Measurements from ENCODE around the gene POPDC3.
A peak's percentile ranks its signal among the peaks of the same experiment; 100 is the strongest.

The POPDC3 gene

DNA sequence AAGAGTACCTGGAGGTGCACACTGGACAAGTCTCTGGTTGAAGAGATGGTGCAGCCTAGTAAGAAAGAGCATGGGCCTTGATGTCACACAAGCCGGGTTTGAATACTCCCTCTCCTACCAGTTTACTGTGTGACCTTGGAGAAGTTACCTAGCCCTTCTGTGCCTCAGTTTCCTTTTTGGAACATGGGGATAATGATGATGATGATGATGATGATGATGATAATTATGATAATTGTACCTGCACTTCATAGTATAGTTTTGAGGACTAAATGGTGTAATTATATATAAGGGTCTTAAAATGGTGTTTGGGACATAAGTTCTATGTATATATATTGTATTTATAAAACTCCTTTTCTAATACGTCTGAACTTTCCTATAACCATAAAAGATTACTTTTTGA is 41.7 kb downstream of the POPDC3 start:
- DNase-seq = no peak

DNA sequence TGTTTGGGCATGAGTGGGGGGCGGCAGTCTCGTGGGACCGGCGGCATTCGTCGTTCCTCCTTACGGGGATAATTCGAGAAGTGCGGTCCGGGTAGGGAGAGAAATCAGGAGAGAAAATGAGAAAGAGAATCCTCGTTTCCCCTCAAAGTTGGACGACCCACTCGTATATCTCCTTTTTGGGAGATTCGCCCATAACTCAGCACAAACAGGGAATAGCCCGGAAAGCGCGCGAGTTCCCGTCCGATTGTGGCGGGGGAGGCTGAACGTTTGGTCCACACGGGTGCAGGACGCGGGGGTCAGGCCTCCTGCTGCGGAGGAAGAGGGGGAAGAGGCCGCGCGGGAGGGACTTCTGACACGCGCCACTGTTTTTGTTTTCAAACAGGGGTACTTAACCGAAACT is 42.4 kb downstream of the POPDC3 start:
- no peak for DNase-seq

DNA sequence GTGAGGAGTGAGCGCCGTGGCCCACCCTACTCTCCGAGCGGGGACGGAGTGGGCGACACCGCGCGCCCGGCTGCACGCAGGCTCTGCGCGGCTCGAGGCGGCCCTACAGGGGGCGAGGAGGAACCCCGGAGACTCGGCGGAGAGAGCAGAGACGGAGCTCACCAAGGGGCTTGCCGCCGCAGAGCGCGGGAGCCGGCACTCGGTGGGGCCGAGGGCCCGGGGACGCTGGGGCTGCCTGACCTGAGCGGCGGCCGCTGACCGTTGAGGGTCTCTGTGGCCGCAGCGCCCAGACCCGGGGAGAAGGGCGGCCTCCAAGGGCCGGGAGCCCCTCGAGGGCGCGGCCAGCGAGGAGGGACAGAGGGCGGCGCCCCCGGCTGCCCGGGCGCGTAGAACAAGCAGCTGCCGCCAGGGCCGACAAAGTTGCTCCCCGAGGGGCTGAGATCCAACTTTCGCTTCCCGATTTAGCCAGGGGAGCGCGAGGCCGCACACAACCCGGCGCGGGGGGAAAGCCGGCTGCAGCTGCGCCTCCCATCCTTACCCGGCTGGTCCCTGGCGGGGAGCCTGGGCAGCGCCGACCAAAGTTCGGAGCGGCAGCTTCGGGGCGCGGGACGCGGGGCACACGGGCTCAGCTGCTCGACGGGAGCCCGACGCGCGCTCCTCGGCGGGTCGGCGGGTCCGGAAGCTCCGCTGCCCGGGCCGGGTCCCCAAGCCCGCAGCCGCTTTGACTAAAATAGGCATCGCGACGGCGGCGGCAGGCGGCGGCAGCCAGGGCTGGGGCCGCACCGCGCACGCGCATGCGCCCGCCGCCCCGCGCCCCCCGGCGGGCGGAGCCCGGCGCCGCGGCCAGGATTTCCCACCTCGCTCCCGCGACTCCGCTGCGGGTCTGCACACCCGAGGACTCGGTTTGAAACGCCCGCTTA is 43.1 kb downstream of the POPDC3 start:
- peak; percentile 6 to 33 for DNase-seq

GRCh38 chr6:105135907-105136430 is 43.8 kb downstream of the POPDC3 start:
- no peak for DNase-seq

DNA sequence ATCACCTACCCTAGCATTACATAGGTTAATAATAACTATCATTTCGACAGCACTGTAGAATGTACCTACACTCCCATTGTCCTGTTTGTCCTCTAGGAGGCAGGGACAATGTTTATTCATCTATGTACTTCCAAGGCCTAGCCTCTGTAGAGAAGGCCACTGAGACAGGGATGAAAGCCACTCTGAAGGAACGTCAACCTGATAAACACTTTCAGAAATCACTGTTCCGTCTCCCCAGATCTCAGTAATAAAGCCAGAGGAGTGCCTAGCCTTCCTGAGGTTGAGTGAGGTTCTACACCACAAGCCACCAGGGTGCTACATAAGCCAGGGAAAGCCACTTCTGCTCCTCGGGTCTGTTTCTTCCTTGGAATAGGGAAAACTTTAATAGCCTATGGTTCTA is 44.8 kb downstream of the POPDC3 start:
- DNase-seq = no peak

DNA sequence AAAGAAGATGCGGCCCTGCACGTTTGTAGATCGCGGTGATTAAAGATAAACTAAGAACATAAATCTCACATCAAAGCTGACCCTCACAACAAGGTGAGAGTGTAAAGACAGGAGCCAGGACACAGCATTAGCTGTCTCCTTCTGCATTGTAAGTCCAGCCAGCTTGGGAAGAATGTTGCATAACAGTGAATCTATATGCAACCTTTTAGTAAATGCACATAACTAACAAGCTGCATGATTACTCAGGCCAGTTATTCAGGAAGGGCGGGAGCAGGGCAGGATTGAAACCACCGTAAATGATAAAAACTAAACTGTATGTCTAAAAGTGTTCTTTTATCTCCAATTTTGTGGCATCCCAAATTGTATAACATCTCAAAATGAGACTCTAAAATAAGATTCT is 57.1 kb downstream of the POPDC3 start:
- no peak for DNase-seq

- DNase-seq = no peak
These were observed 57.8 kb downstream of the POPDC3 start for GRCh38 chr6:105121981-105122380.

DNA sequence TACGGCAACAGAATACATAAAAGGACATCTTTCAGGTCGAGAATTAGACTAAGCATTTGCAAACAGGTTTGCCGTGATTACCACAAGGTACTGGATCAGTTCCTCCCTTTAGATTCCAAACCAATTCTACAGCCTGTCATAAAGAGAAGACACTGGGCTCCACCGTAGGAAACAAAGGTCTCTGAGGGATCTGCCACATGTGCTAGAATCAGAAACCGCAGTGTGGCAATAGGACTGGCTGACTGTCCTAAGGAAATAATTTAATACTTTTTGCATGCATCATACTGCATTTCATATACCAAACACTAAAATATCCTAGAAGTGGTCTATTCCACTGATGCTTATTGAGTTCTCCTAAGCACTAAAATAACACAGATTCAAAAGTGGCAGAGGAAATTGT is 59.2 kb downstream of the POPDC3 start:
- DNase-seq = no peak

GRCh38 chr6:105116150-105116549 is 63.7 kb downstream of the POPDC3 start:
- DNase-seq = no peak

GRCh38 chr6:105113422-105113821 is 66.4 kb downstream of the POPDC3 start:
- no peak for DNase-seq

DNA sequence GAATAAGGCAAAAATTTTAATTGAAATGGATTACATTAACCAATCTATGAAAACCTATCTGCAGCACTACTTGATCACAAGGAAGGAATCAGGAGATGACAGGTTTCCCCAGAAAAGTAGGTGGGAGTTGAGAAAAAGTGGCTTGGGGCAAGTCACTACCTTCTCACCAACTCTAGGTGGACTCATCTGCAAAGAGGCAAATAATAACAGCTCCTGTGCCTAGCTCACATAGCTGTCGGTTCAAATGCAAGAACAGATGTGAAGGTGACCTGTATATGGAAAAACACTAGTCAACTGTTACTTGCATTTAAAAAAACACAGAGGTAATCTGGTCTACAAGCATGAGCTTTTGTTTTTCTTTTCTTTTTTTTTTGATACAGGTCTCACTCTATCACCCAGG is 67.2 kb downstream of the POPDC3 start:
- DNase-seq = no peak

DNA sequence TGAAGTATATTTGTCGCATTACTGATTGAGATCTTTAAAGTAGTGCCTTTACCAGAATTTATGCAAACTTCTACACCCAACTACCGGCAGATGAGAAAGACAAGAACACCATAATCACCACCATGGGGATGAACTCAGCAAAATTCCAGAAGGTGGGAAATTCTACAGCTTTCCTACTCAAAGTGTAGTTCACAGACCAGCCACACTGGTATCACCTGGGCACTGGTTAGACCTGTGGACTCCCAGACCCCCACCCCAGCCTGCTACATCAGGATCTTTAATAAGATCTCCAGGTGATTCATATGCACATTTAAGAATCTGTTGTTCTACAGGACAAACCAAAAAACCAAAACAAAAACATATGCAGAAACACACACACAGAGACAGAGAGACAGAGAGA is 67.9 kb downstream of the POPDC3 start:
- no peak for DNase-seq

DNA sequence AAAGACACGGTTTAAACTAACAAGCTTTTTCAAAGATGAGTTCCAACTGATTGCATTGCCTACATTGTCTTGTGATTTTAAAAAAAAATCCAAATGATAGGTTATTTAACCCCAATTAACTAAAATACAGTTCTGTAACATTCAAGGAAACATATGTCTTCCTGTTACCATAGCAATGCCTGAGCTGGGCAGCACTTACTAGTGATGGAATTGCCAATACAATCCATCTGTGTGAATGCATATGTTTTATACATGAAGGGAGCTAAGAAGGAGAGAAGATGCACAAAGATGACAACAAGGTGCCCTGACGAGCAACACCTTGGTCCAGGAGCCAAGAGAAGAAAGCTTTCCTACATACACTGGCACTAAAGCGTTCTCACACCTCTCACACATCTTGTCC is 68.7 kb downstream of the POPDC3 start:
- no peak for DNase-seq

GRCh38 chr6:105109955-105110895 is 69.6 kb downstream of the POPDC3 start:
- no peak for DNase-seq

- no peak for DNase-seq
These were observed 71.1 kb downstream of the POPDC3 start for GRCh38 chr6:105108631-105109262.
